Transverse colon (tissue), 4 donors: ENCODE results near the gene LARP1. TPM values are rescaled to one million over a fixed set of nuclear protein-coding genes. Genes with fewer than 3 reads are reported as not detected.
"Not testable (repeated sequence)": the region's sequence is repeated elsewhere in the genome, so short reads cannot be mapped to it uniquely, and the experiment has no call there.

Experiments used
- DNase-seq: peaks from one replicate; pipeline ENCODE4 v3.0.0-alpha.2; 2019
- H3K27ac ChIP-seq, 4 donors: fragments of 200-600 bp; sonication (generic); 2 replicates each; pipeline ENCODE4 v1.5.1; 2016 to 2018; ENCODE audit warnings: inconsistent platforms in 4 of 4
- H3K27me3 ChIP-seq: fragments of 200-600 bp; sonication (generic); 2 replicates; pipeline ENCODE4 v1.5.1; 2017; ENCODE audit warnings: inconsistent platforms
- H3K36me3 ChIP-seq, 4 donors: fragments of 200-600 bp; sonication (generic); 2 replicates each; pipeline ENCODE4 v1.5.1; 2017 to 2019; ENCODE audit warnings: inconsistent platforms in 4 of 4
- H3K4me1 ChIP-seq, 4 donors: fragments of 200-600 bp; sonication (generic); 2 replicates each; pipeline ENCODE4 v1.5.1; 2017 to 2020; ENCODE audit warnings: inconsistent platforms in 4 of 4
- H3K4me3 ChIP-seq, 4 donors: fragments of 200-600 bp; sonication (generic); 1 replicate in 1 of 4; 2 replicates in 3 of 4; pipeline versions ENCODE4 v1.5.1 to v1.6.1; 2017 to 2019; ENCODE audit warnings: inconsistent platforms in 4 of 4
- H3K9me3 ChIP-seq, 2 donors: fragments of 200-600 bp; sonication (generic); 2 replicates each; pipeline ENCODE4 v1.5.1; 2017 to 2019; ENCODE audit warnings: inconsistent platforms in 2 of 2
- CTCF ChIP-seq, 5 experiments: fragments of 200-600 bp in 3 of 5; fragments of 450-650 bp in 2 of 5; sonication (generic) in 3 of 5; IDR thresholded peaks; 1 replicate in 2 of 5; 2 replicates in 3 of 5; pipeline ENCODE4 v1.5.1; 2016 to 2017; ENCODE audit warnings: antibody characterized with exemption in 5 of 5, inconsistent platforms in 3 of 5, mild to moderate bottlenecking in 2 of 5, moderate library complexity in 1 of 5
- EP300 ChIP-seq: sonication (generic); formaldehyde crosslinking; IDR thresholded peaks from one replicate; pipeline ENCODE4 v1.6.1; 2017; ENCODE audit warnings: antibody characterized with exemption, low read depth
- POLR2A ChIP-seq: fragments of 450-650 bp; IDR thresholded peaks from one replicate; pipeline ENCODE4 v1.6.1; 2016; ENCODE audit warnings: antibody characterized with exemption, mild to moderate bottlenecking, moderate library complexity
- POLR2AphosphoS5 ChIP-seq, 3 donors: sonication (generic); formaldehyde crosslinking; IDR thresholded peaks; one replicate each; pipeline ENCODE4 v1.6.1; 2016; ENCODE audit warnings: antibody characterized with exemption in 3 of 3
- WGBS, 2 donors: methylation state at CpG; one replicate each; pipeline ENCODE4 v1.1.5; 2018; ENCODE audit warnings: low coverage in 1 of 2; 5-methylcytosine and 5-hydroxymethylcytosine counted together
- in situ Hi-C, 4 donors: fragments of 200-750 bp; cut with MboI; loops; one replicate each; pipeline versions ENCODE4 v1.15.0 to v1.15.1; 2017; ENCODE audit warnings: low sequenced_read_pairs in 3 of 4, low pct_ligation_motif_present in 1 of 4, low pct_unique_long_range_greater_than_20kb in 1 of 4
- intact Hi-C: fragments of 100-400 bp; cut with DNase I; formaldehyde crosslinking; loops from one replicate; pipeline ENCODE4 v1.15.1; 2023; ENCODE audit warnings: low total_unique reads
- total RNA-seq, 4 donors: library from RNA; depleted of rRNA; stranded (reverse); fragments of >200 nt; gene quantifications; one replicate each; pipeline ENCODE4 v1.1.0, GENCODE V29; 2016

Gene LARP1
- total RNA-seq, 4 donors from 2014 or later, result 63.6 to 171 (median 105) TPM

GRCh38 chr5:154729613-154730012 is 25.6 kb upstream of the LARP1 start:
- H3K36me3 ChIP-seq, result no peaks in the 10 kb centered on the region
- intact Hi-C loops, result no loop called here
- peaks cover 0 to 11% (median 2%) of the 10 kb centered on the region in 4 donors for H3K4me1 ChIP-seq
- TF ChIP-seq EP300 (no peak), POLR2A (no peak), CTCF (IDR thresholded peaks at IDR 0.05) (no peak), POLR2AphosphoS5 (IDR thresholded peaks at IDR 0.05) (no peak)
- H3K9me3 ChIP-seq, result no peaks in the 10 kb centered on the region
- in situ Hi-C loops, result no loop called here
- no peak for DNase-seq
- WGBS, 2 donors, result 57% methylated on average over 3 of the region's 3 CpGs
- no peak overlapping the region for H3K4me3 ChIP-seq
- H3K27me3 ChIP-seq, result no peaks in the 10 kb centered on the region
- H3K27ac ChIP-seq, result no peak overlapping the region

- in situ Hi-C loops, H3K27ac ChIP-seq, H3K9me3 ChIP-seq, H3K36me3 ChIP-seq, intact Hi-C loops, H3K27me3 ChIP-seq, H3K4me3 ChIP-seq, H3K4me1 ChIP-seq, DNase-seq: not testable (repeated sequence)
- WGBS, 2 donors, result 94% methylated on average over 2 to 8 of the region's 8 CpGs
These were observed 24.4 kb upstream of the LARP1 start for GRCh38 chr5:154730761-154731160.

GRCh38 chr5:154732212-154732611 is 23.0 kb upstream of the LARP1 start:
- TF ChIP-seq POLR2A, result no peak
- no peak for TF ChIP-seq CTCF (IDR thresholded peaks at IDR 0.05)
- no peak for TF ChIP-seq POLR2AphosphoS5 (IDR thresholded peaks at IDR 0.05)
- TF ChIP-seq EP300, result no peak
- 93 to 100% methylated on average over 1 of the region's 1 CpG for whole genome bisulfite sequencing, 2 donors
- Histone ChIP-seq H3K4me1 (peaks cover 0 to 2% (median 0%) of the 10 kb centered on the region in 4 donors), H3K9me3 (no peaks in the 10 kb centered on the region), H3K36me3 (no peaks in the 10 kb centered on the region), H3K4me3 (no peak overlapping the region), H3K27ac (no peak overlapping the region), H3K27me3 (no peaks in the 10 kb centered on the region)
- intact Hi-C loops (no loop called here), in situ Hi-C loops (no loop called here)
- no peak for DNase-seq

- Histone ChIP-seq H3K27me3 (no peaks in the 10 kb centered on the region), H3K4me1 (no peaks in the 10 kb centered on the region), H3K9me3 (no peaks in the 10 kb centered on the region), H3K4me3 (no peak overlapping the region), H3K27ac (no peak overlapping the region), H3K36me3 (no peaks in the 10 kb centered on the region)
- in situ Hi-C loops, result no loop called here
- no peak for DNase-seq
- 74 to 75% methylated on average over 5 to 7 of the region's 7 CpGs for WGBS, 2 donors
- TF ChIP-seq POLR2AphosphoS5 (IDR thresholded peaks at IDR 0.05) (no peak), CTCF (IDR thresholded peaks at IDR 0.05) (no peak), EP300 (no peak), POLR2A (no peak)
- intact Hi-C loops, result no loop called here
These were observed 20.6 kb upstream of the LARP1 start for GRCh38 chr5:154734370-154735248.

GRCh38 chr5:154735362-154735761 is 19.8 kb upstream of the LARP1 start:
- H3K9me3 ChIP-seq, H3K36me3 ChIP-seq, H3K4me3 ChIP-seq, DNase-seq, in situ Hi-C loops, intact Hi-C loops, H3K27me3 ChIP-seq, H3K4me1 ChIP-seq, H3K27ac ChIP-seq: not testable (repeated sequence)
- WGBS, 2 donors, result 97 to 100% methylated on average over 4 to 7 of the region's 7 CpGs

GRCh38 chr5:154736372-154736771 is 18.8 kb upstream of the LARP1 start:
- H3K27me3 ChIP-seq, H3K4me3 ChIP-seq, in situ Hi-C loops, H3K36me3 ChIP-seq, intact Hi-C loops, DNase-seq, H3K27ac ChIP-seq, H3K9me3 ChIP-seq: not testable (repeated sequence)
- H3K4me1 ChIP-seq, result peaks cover 3 to 11% (median 6%) of the 10 kb centered on the region in 4 donors
- WGBS, 2 donors, result 92% methylated on average over 1 of the region's 1 CpG; no CpG with 5 or more reads in 1 of the 2 donors
